Keratinocyte (primary cell): ENCODE results near the gene GJA5. TPM values are rescaled to one million over a fixed set of nuclear protein-coding genes. Genes with fewer than 3 reads are reported as not detected.

ENCODE experiments used
- DNase-seq: peaks from one replicate; pipeline ENCODE4 v3.0.0-alpha.2; 2011; ENCODE audit warnings: low read depth, missing footprints, low spot score
- FAIRE-seq: peaks from 2 replicates; lab custom pipeline; 2011; peaks lifted over from hg19 to GRCh38; lab: Jason Lieb, UNC
- H2AFZ ChIP-seq: 2 replicates; pipeline ENCODE4 v1.6.0; 2012; ENCODE audit warnings: low read length, control low read depth, inconsistent platforms; ENCODE audit not compliant: control insufficient read depth
- H3K27ac ChIP-seq: 2 replicates; pipeline ENCODE4 v1.5.1; 2011; ENCODE audit warnings: low read length; ENCODE audit not compliant: control insufficient read depth, insufficient read depth
- H3K27me3 ChIP-seq: 3 replicates; pipeline ENCODE4 v1.6.0; 2011; ENCODE audit warnings: low read length; ENCODE audit not compliant: control insufficient read depth, insufficient read depth; ENCODE audit errors: extremely low read depth
- H3K36me3 ChIP-seq, 2 experiments: 2 replicates in 1 of 2; 3 replicates in 1 of 2; pipeline ENCODE4 v1.5.1; 2011; ENCODE audit warnings: low read length in 2 of 2, mild to moderate bottlenecking in 1 of 2; ENCODE audit not compliant: control insufficient read depth in 2 of 2, insufficient read depth in 2 of 2; ENCODE audit errors: extremely low read depth in 1 of 2
- H3K4me1 ChIP-seq: 3 replicates; pipeline ENCODE4 v1.5.1; 2011; ENCODE audit warnings: low read length; ENCODE audit not compliant: control insufficient read depth, insufficient read depth; ENCODE audit errors: extremely low read depth
- H3K4me2 ChIP-seq: 3 replicates; pipeline ENCODE4 v1.6.0; 2011; ENCODE audit warnings: low read depth, low read length; ENCODE audit not compliant: control insufficient read depth, insufficient read depth; ENCODE audit errors: extremely low read depth
- H3K4me3 ChIP-seq, 3 experiments: fragments of 200-600 bp in 1 of 3; sonication (generic) in 1 of 3; 2 replicates in 2 of 3; 3 replicates in 1 of 3; pipeline ENCODE4 v1.5.1; 2011 to 2016; ENCODE audit warnings: low read length in 3 of 3, mild to moderate bottlenecking in 3 of 3, control low read depth in 2 of 3, inconsistent platforms in 1 of 3, low read depth in 1 of 3, mixed read lengths in 1 of 3, mixed run types in 1 of 3, moderate library complexity in 1 of 3; ENCODE audit not compliant: control insufficient read depth in 2 of 3, insufficient read depth in 2 of 3; ENCODE audit errors: extremely low read depth in 1 of 3
- H3K79me2 ChIP-seq: 2 replicates; pipeline ENCODE4 v1.6.0; 2012; ENCODE audit warnings: low read length; ENCODE audit not compliant: control insufficient read depth, insufficient read depth
- H3K9ac ChIP-seq: 3 replicates; pipeline ENCODE4 v1.6.0; 2011; ENCODE audit warnings: low read length; ENCODE audit not compliant: control insufficient read depth, insufficient read depth; ENCODE audit errors: extremely low read depth
- H3K9me1 ChIP-seq: 3 replicates; pipeline ENCODE4 v1.6.0; 2011; ENCODE audit warnings: low read length; ENCODE audit not compliant: control insufficient read depth, insufficient read depth; ENCODE audit errors: extremely low read depth
- H3K9me3 ChIP-seq: 2 replicates; pipeline ENCODE4 v1.5.1; 2012; ENCODE audit warnings: low read depth, low read length; ENCODE audit not compliant: control insufficient read depth
- H4K20me1 ChIP-seq: 3 replicates; pipeline ENCODE4 v1.6.0; 2011; ENCODE audit warnings: low read length; ENCODE audit not compliant: control insufficient read depth, insufficient read depth; ENCODE audit errors: extremely low read depth
- EZH2 ChIP-seq: IDR thresholded peaks from one replicate; pipeline ENCODE4 v1.6.1; 2012; ENCODE audit warnings: inconsistent platforms, mild to moderate bottlenecking, low read length, moderate library complexity
- dilution Hi-C: fragments of 300-500 bp; cut with MboI; formaldehyde crosslinking; loops from one replicate; pipeline ENCODE4 v1.7.0; 2020; ENCODE audit warnings: low sequenced_read_pairs; ENCODE audit not compliant: extremely low pct_ligation_motif_present
- polyA plus RNA-seq, 5 experiments: library from polyadenylated mRNA; depleted of rRNA in 3 of 5; stranded (reverse) in 3 of 5; stranded (forward) in 1 of 5; unstranded in 1 of 5; fragments of >200 nt; gene quantifications; 1 replicate in 1 of 5; 2 replicates in 3 of 5; 3 replicates in 1 of 5; pipeline versions ENCODE4 v1.2.1 to v1.2.3, GENCODE V29; 2011 to 2012; ENCODE audit warnings: missing spikeins in 2 of 5, low read depth in 1 of 5, low replicate concordance in 1 of 5
- TF ChIP-seq, protein P1 (sequence below), 3 experiments: IDR thresholded peaks in 1 of 3; conservative IDR thresholded peaks in 1 of 3; optimal IDR thresholded peaks in 1 of 3; 2 replicates in 2 of 3; 3 replicates in 1 of 3; pipeline versions ENCODE3 to v1.5.1; 2011; ENCODE audit warnings: low read length in 3 of 3, mild to moderate bottlenecking in 3 of 3, moderate library complexity in 2 of 3, control low read depth in 1 of 3, inconsistent platforms in 1 of 3; ENCODE audit not compliant: insufficient read depth in 2 of 3; ENCODE audit errors: extremely low read depth in 1 of 3

Gene GJA5
- polyA plus RNA-seq, 1 donor (not counting 4 experiments of a cell fraction or from before 2014, with no cell fraction given) = 44.0 TPM

- H3K9me1 ChIP-seq = no peaks in the 10 kb centered on the region
- DNase-seq (no peak), FAIRE-seq (no peak)
- no peaks in the 10 kb centered on the region for H3K79me2 ChIP-seq
- no peaks in the 10 kb centered on the region for H3K36me3 ChIP-seq
- dilution Hi-C loops = loop anchor here (25.0 kb wide), 1 partner anchor 158 kb away; no protein-coding TSS in a partner anchor
- H3K27me3 ChIP-seq = no peaks in the 10 kb centered on the region
- H3K4me3 ChIP-seq = no peak overlapping the region
- no peaks in the 10 kb centered on the region for H3K9me3 ChIP-seq
- no peak overlapping the region for H3K9ac ChIP-seq
- no peak overlapping the region for H2AFZ ChIP-seq
- H4K20me1 ChIP-seq = no peaks in the 10 kb centered on the region
- H3K4me2 ChIP-seq = no peak overlapping the region
- no peaks in the 10 kb centered on the region for H3K4me1 ChIP-seq
- H3K27ac ChIP-seq = no peak overlapping the region
- TF ChIP-seq, protein P1, sequence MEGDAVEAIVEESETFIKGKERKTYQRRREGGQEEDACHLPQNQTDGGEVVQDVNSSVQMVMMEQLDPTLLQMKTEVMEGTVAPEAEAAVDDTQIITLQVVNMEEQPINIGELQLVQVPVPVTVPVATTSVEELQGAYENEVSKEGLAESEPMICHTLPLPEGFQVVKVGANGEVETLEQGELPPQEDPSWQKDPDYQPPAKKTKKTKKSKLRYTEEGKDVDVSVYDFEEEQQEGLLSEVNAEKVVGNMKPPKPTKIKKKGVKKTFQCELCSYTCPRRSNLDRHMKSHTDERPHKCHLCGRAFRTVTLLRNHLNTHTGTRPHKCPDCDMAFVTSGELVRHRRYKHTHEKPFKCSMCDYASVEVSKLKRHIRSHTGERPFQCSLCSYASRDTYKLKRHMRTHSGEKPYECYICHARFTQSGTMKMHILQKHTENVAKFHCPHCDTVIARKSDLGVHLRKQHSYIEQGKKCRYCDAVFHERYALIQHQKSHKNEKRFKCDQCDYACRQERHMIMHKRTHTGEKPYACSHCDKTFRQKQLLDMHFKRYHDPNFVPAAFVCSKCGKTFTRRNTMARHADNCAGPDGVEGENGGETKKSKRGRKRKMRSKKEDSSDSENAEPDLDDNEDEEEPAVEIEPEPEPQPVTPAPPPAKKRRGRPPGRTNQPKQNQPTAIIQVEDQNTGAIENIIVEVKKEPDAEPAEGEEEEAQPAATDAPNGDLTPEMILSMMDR (optimal IDR thresholded peaks at IDR 0.05 in 1 of 3, IDR thresholded peaks at IDR 0.05 in 1 of 3, conservative IDR thresholded peaks at IDR 0.05 in 1 of 3; ENCODE audit: extremely low read depth in 1 of 3, insufficient read depth in 2 of 3, low read length in 3 of 3) = no peak
- no peak for TF ChIP-seq EZH2
These were observed 31.1 kb downstream of the GJA5 start for GRCh38 chr1:147729315-147729714.

DNA sequence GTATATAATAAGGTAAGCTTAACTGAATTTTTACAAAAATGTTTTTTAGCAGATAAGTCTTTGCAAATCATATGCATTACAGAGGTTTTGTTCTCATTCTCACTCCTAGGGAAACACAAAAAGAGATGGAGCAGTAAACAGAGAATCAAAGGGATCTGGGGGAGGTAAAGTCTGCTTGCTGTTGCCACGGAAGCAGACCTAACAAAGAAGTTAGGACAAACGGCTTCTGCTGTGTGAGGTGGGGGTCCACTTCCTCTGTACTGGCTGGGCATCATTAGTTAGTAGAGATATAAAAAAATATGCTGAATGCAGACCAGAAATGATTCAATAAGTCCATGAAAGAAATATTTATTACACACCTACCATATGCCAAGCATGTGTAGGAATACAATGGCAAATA, 34.2 kb downstream of the GJA5 start:
- Histone ChIP-seq H3K9me3 (no peaks in the 10 kb centered on the region), H3K9me1 (no peaks in the 10 kb centered on the region), H3K4me1 (no peaks in the 10 kb centered on the region), H3K4me3 (no peak overlapping the region), H4K20me1 (no peaks in the 10 kb centered on the region), H3K4me2 (no peak overlapping the region), H2AFZ (no peak overlapping the region), H3K79me2 (no peaks in the 10 kb centered on the region), H3K36me3 (no peaks in the 10 kb centered on the region), H3K9ac (no peak overlapping the region), H3K27me3 (no peaks in the 10 kb centered on the region), H3K27ac (no peak overlapping the region)
- no peak for FAIRE-seq
- dilution Hi-C loops = loop anchor here (25.0 kb wide), 1 partner anchor 161 kb away; no protein-coding TSS in a partner anchor
- DNase-seq = no peak
- no peak for TF ChIP-seq EZH2
- TF ChIP-seq, protein P1 (optimal IDR thresholded peaks at IDR 0.05 in 1 of 3, IDR thresholded peaks at IDR 0.05 in 1 of 3, conservative IDR thresholded peaks at IDR 0.05 in 1 of 3; ENCODE audit: extremely low read depth in 1 of 3, insufficient read depth in 2 of 3, low read length in 3 of 3) = no peak
